Cardiac muscle cell (in vitro differentiated cells and primary cell): ENCODE data around the gene EEIG1. TPM values are rescaled to one million over a fixed set of nuclear protein-coding genes. Genes with fewer than 3 reads are reported as not detected.

ENCODE experiments used
- DNase-seq, 2 donors: peaks; one replicate each; pipeline versions ENCODE4 v3.0.0 to v3.0.0-alpha.2; 2010 to 2017; ENCODE audit warnings: low read depth in 1 of 2, low spot score in 1 of 2
- H3K27ac ChIP-seq: fragments of 200-600 bp; sonication (generic); 2 replicates; pipeline ENCODE4 v1.5.1; 2016
- H3K27me3 ChIP-seq: fragments of 200-600 bp; sonication (generic); 2 replicates; pipeline ENCODE4 v1.6.0; 2016; ENCODE audit warnings: control low read depth
- H3K36me3 ChIP-seq: fragments of 200-600 bp; sonication (generic); 2 replicates; pipeline ENCODE4 v1.5.1; 2016; ENCODE audit warnings: control low read depth
- H3K4me1 ChIP-seq: fragments of 200-600 bp; sonication (generic); 2 replicates; pipeline ENCODE4 v1.8.1; 2017; ENCODE audit warnings: low read depth, mild to moderate bottlenecking, mixed run types
- H3K4me3 ChIP-seq: fragments of 200-600 bp; sonication (generic); 2 replicates; pipeline ENCODE4 v1.5.1; 2016; ENCODE audit warnings: mild to moderate bottlenecking
- H3K9me3 ChIP-seq: fragments of 200-600 bp; sonication (generic); 2 replicates; pipeline ENCODE4 v1.5.1; 2017; ENCODE audit warnings: low read depth, mild to moderate bottlenecking, control low read depth
- CTCF ChIP-seq: IDR thresholded peaks from 2 replicates; pipeline ENCODE4 v1.5.1; 2012; ENCODE audit warnings: low read depth, mild to moderate bottlenecking, low read length
- polyA plus RNA-seq: library from polyadenylated mRNA; unstranded; fragments of >200 nt; fragmentation: Nextera tagmentation; extraction: Ambion mirVana; gene quantifications from 2 replicates; pipeline ENCODE4 v1.2.1, GENCODE V29; 2016
- total RNA-seq: library from RNA; depleted of rRNA; stranded (reverse); fragments of >200 nt; gene quantifications from 2 replicates; pipeline ENCODE4 v1.2.3, GENCODE V29; 2016

Gene EEIG1
- total and polyA plus RNA-seq, 2 experiments from 2014 or later: 25.6 to 26.6 TPM

GRCh38 chr9:128005923-128006322 is 25.1 kb upstream of the EEIG1 start:
- Histone ChIP-seq H3K4me3 (no peak overlapping the region), H3K4me1 (peaks cover 12% of the 10 kb centered on the region), H3K27ac (no peak overlapping the region), H3K36me3 (no peaks in the 10 kb centered on the region), H3K27me3 (no peaks in the 10 kb centered on the region), H3K9me3 (no peaks in the 10 kb centered on the region)
- TF ChIP-seq CTCF: no peak
- DNase-seq: peak in 1 of 2 donors; percentile 37

- no peaks in the 10 kb centered on the region for H3K27me3 ChIP-seq
- peak overlapping the region; percentile 34 for H3K27ac ChIP-seq
- H3K36me3 ChIP-seq: no peaks in the 10 kb centered on the region
- no peak overlapping the region for H3K4me3 ChIP-seq
- TF ChIP-seq CTCF: no peak
- no peak for DNase-seq
- H3K9me3 ChIP-seq: no peaks in the 10 kb centered on the region
- peaks cover 12% of the 10 kb centered on the region for H3K4me1 ChIP-seq
Measured at GRCh38 chr9:128003966-128004604, 23.3 kb upstream of the EEIG1 start.

GRCh38 chr9:128002959-128003358 is 22.2 kb upstream of the EEIG1 start:
- no peaks in the 10 kb centered on the region for H3K27me3 ChIP-seq
- H3K4me3 ChIP-seq: no peak overlapping the region
- H3K9me3 ChIP-seq: no peaks in the 10 kb centered on the region
- H3K36me3 ChIP-seq: no peaks in the 10 kb centered on the region
- no peak for DNase-seq
- H3K27ac ChIP-seq: no peak overlapping the region
- TF ChIP-seq CTCF: no peak
- peaks cover 12% of the 10 kb centered on the region for H3K4me1 ChIP-seq

- Histone ChIP-seq H3K9me3 (no peaks in the 10 kb centered on the region), H3K27me3 (no peaks in the 10 kb centered on the region), H3K36me3 (no peaks in the 10 kb centered on the region), H3K4me1 (peaks cover 7% of the 10 kb centered on the region), H3K27ac (peak overlapping the region; percentile 19), H3K4me3 (no peak overlapping the region)
- peak; percentile 21 to 83 for DNase-seq
- no peak for TF ChIP-seq CTCF
Measured at GRCh38 chr9:128001779-128002298, 21.1 kb upstream of the EEIG1 start.

GRCh38 chr9:128001151-128001778 is 20.5 kb upstream of the EEIG1 start:
- Histone ChIP-seq H3K9me3 (no peaks in the 10 kb centered on the region), H3K27me3 (no peaks in the 10 kb centered on the region), H3K36me3 (no peaks in the 10 kb centered on the region), H3K27ac (peak overlapping the region; percentile 19), H3K4me1 (peaks cover 7% of the 10 kb centered on the region), H3K4me3 (no peak overlapping the region)
- DNase-seq: no peak
- TF ChIP-seq CTCF: no peak
